ENCODE measurements around the gene CD200R1L.
"Not testable (repeated sequence)": the region's sequence is repeated elsewhere in the genome, so short reads cannot be mapped to it uniquely, and the experiment has no call there.

Gene CD200R1L

GRCh38 chr3:112860898-112861297, 14.2 kb upstream of the CD200R1L start:
- no peak overlapping the region for H3K23ac ChIP-seq (ENCODE audit: low read length)
- peak; percentile 4 for DNase-seq
- H3K79me2 ChIP-seq (ENCODE audit: control insufficient read depth, insufficient read depth, low read length) = no peaks in the 10 kb centered on the region
- no peak overlapping the region for H3K4me3 ChIP-seq (ENCODE audit: low read length)
- no peak overlapping the region for H3K4ac ChIP-seq (ENCODE audit: low read depth, low read length)
- H3K36me3 ChIP-seq (ENCODE audit: control insufficient read depth, insufficient read depth, low read length) = no peaks in the 10 kb centered on the region
- no peak overlapping the region for H3K56ac ChIP-seq (ENCODE audit: low read length)
- H2BK120ac ChIP-seq (ENCODE audit: low read depth, low read length) = no peak overlapping the region
- no peak overlapping the region for H3K18ac ChIP-seq (ENCODE audit: low read length)
- no peaks in the 10 kb centered on the region for H3K4me1 ChIP-seq (ENCODE audit: control insufficient read depth, low read depth, low read length)
- H3K4me2 ChIP-seq (ENCODE audit: low read length) = no peak overlapping the region
- no peak overlapping the region for H4K5ac ChIP-seq (ENCODE audit: low read length)
- no peak overlapping the region for H2BK15ac ChIP-seq (replicated peaks; ENCODE audit: low read depth)
- no peak overlapping the region for H3K27ac ChIP-seq (ENCODE audit: low read depth, low read length)
- no peak overlapping the region for H3K9ac ChIP-seq (ENCODE audit: low read length)
- no peaks in the 10 kb centered on the region for H3K27me3 ChIP-seq (ENCODE audit: insufficient read depth, low read length, poor library complexity)
- H2AK5ac ChIP-seq (ENCODE audit: low read length) = no peak overlapping the region
- no peak overlapping the region for H2BK5ac ChIP-seq (ENCODE audit: low read length)
- H3K79me1 ChIP-seq (ENCODE audit: low read length) = no peaks in the 10 kb centered on the region
- H4K8ac ChIP-seq (ENCODE audit: low read depth, low read length) = no peak overlapping the region

- Histone ChIP-seq H3K79me1 (ENCODE audit: low read length) (no peaks in the 10 kb centered on the region), H3K36me3 (ENCODE audit: control insufficient read depth, insufficient read depth, low read length) (no peaks in the 10 kb centered on the region), H3K27me3 (ENCODE audit: insufficient read depth, low read length, poor library complexity) (no peaks in the 10 kb centered on the region), H2BK120ac (ENCODE audit: low read depth, low read length) (no peak overlapping the region), H4K5ac (ENCODE audit: low read length) (no peak overlapping the region), H3K4me2 (ENCODE audit: low read length) (no peak overlapping the region), H3K23ac (ENCODE audit: low read length) (no peak overlapping the region), H2AK5ac (ENCODE audit: low read length) (no peak overlapping the region), H3K4me1 (ENCODE audit: control insufficient read depth, low read depth, low read length) (no peaks in the 10 kb centered on the region), H2BK15ac (replicated peaks; ENCODE audit: low read depth) (no peak overlapping the region), H3K4ac (ENCODE audit: low read depth, low read length) (no peak overlapping the region), H3K9ac (ENCODE audit: low read length) (no peak overlapping the region), H3K56ac (ENCODE audit: low read length) (no peak overlapping the region), H3K27ac (ENCODE audit: low read depth, low read length) (no peak overlapping the region), H2BK5ac (ENCODE audit: low read length) (no peak overlapping the region), H3K4me3 (ENCODE audit: low read length) (no peak overlapping the region), H3K18ac (ENCODE audit: low read length) (no peak overlapping the region), H4K8ac (ENCODE audit: low read depth, low read length) (no peak overlapping the region), H3K79me2 (ENCODE audit: control insufficient read depth, insufficient read depth, low read length) (no peaks in the 10 kb centered on the region)
- no peak for DNase-seq
- WGBS (ENCODE audit: extremely low coverage, insufficient coverage, low lambda C conversion rate) = no CpG with 5 or more reads among the region's 2 CpGs
Observed at GRCh38 chr3:112858410-112859069, 11.9 kb upstream of the CD200R1L start.

- no peak overlapping the region for H3K4ac ChIP-seq (ENCODE audit: low read depth, low read length)
- H3K27ac ChIP-seq (ENCODE audit: low read depth, low read length) = no peak overlapping the region
- H3K4me3 ChIP-seq (ENCODE audit: low read length) = no peak overlapping the region
- no peak overlapping the region for H3K18ac ChIP-seq (ENCODE audit: low read length)
- no peak overlapping the region for H3K4me2 ChIP-seq (ENCODE audit: low read length)
- no peaks in the 10 kb centered on the region for H3K27me3 ChIP-seq (ENCODE audit: insufficient read depth, low read length, poor library complexity)
- no peaks in the 10 kb centered on the region for H3K4me1 ChIP-seq (ENCODE audit: control insufficient read depth, low read depth, low read length)
- H3K36me3 ChIP-seq (ENCODE audit: control insufficient read depth, insufficient read depth, low read length) = no peaks in the 10 kb centered on the region
- no peak overlapping the region for H2AK5ac ChIP-seq (ENCODE audit: low read length)
- H3K23ac ChIP-seq (ENCODE audit: low read length) = no peak overlapping the region
- no peak for DNase-seq
- no peak overlapping the region for H2BK120ac ChIP-seq (ENCODE audit: low read depth, low read length)
- no peak overlapping the region for H3K9ac ChIP-seq (ENCODE audit: low read length)
- H4K8ac ChIP-seq (ENCODE audit: low read depth, low read length) = no peak overlapping the region
- no peak overlapping the region for H4K5ac ChIP-seq (ENCODE audit: low read length)
- H3K79me2 ChIP-seq (ENCODE audit: control insufficient read depth, insufficient read depth, low read length) = no peaks in the 10 kb centered on the region
- no peak overlapping the region for H2BK15ac ChIP-seq (replicated peaks; ENCODE audit: low read depth)
- H3K79me1 ChIP-seq (ENCODE audit: low read length) = no peaks in the 10 kb centered on the region
- H2BK5ac ChIP-seq (ENCODE audit: low read length) = no peak overlapping the region
- H3K56ac ChIP-seq (ENCODE audit: low read length) = no peak overlapping the region
Observed at GRCh38 chr3:112857526-112857925, 10.9 kb upstream of the CD200R1L start.

GRCh38 chr3:112856537-112856936, 9.9 kb upstream of the CD200R1L start:
- no peak overlapping the region for H3K23ac ChIP-seq (ENCODE audit: low read length)
- H3K79me2 ChIP-seq (ENCODE audit: control insufficient read depth, insufficient read depth, low read length) = no peaks in the 10 kb centered on the region
- no peak overlapping the region for H3K18ac ChIP-seq (ENCODE audit: low read length)
- H3K4me3 ChIP-seq (ENCODE audit: low read length) = no peak overlapping the region
- no peak overlapping the region for H2BK5ac ChIP-seq (ENCODE audit: low read length)
- H3K4ac ChIP-seq (ENCODE audit: low read depth, low read length) = no peak overlapping the region
- H3K36me3 ChIP-seq (ENCODE audit: control insufficient read depth, insufficient read depth, low read length) = no peaks in the 10 kb centered on the region
- H2AK5ac ChIP-seq (ENCODE audit: low read length) = no peak overlapping the region
- no peak overlapping the region for H2BK120ac ChIP-seq (ENCODE audit: low read depth, low read length)
- no peaks in the 10 kb centered on the region for H3K4me1 ChIP-seq (ENCODE audit: control insufficient read depth, low read depth, low read length)
- H3K9ac ChIP-seq (ENCODE audit: low read length) = no peak overlapping the region
- no peaks in the 10 kb centered on the region for H3K79me1 ChIP-seq (ENCODE audit: low read length)
- no peaks in the 10 kb centered on the region for H3K27me3 ChIP-seq (ENCODE audit: insufficient read depth, low read length, poor library complexity)
- no peak overlapping the region for H4K8ac ChIP-seq (ENCODE audit: low read depth, low read length)
- no peak overlapping the region for H2BK15ac ChIP-seq (replicated peaks; ENCODE audit: low read depth)
- H4K5ac ChIP-seq (ENCODE audit: low read length) = no peak overlapping the region
- H3K4me2 ChIP-seq (ENCODE audit: low read length) = no peak overlapping the region
- no peak overlapping the region for H3K56ac ChIP-seq (ENCODE audit: low read length)
- H3K27ac ChIP-seq (ENCODE audit: low read depth, low read length) = no peak overlapping the region
- no peak for DNase-seq

GRCh38 chr3:112855883-112856282, 9.2 kb upstream of the CD200R1L start:
- Histone ChIP-seq H2BK120ac (ENCODE audit: low read depth, low read length) (no peak overlapping the region), H4K5ac (ENCODE audit: low read length) (no peak overlapping the region), H2AK5ac (ENCODE audit: low read length) (no peak overlapping the region), H3K23ac (ENCODE audit: low read length) (no peak overlapping the region), H3K18ac (ENCODE audit: low read length) (no peak overlapping the region), H4K8ac (ENCODE audit: low read depth, low read length) (no peak overlapping the region), H3K4ac (ENCODE audit: low read depth, low read length) (no peak overlapping the region), H2BK5ac (ENCODE audit: low read length) (no peak overlapping the region), H3K36me3 (ENCODE audit: control insufficient read depth, insufficient read depth, low read length) (no peaks in the 10 kb centered on the region), H3K79me1 (ENCODE audit: low read length) (no peaks in the 10 kb centered on the region), H3K4me3 (ENCODE audit: low read length) (no peak overlapping the region), H3K27ac (ENCODE audit: low read depth, low read length) (no peak overlapping the region), H3K27me3 (ENCODE audit: insufficient read depth, low read length, poor library complexity) (no peaks in the 10 kb centered on the region), H3K4me1 (ENCODE audit: control insufficient read depth, low read depth, low read length) (no peaks in the 10 kb centered on the region), H3K4me2 (ENCODE audit: low read length) (no peak overlapping the region), H3K56ac (ENCODE audit: low read length) (no peak overlapping the region), H3K79me2 (ENCODE audit: control insufficient read depth, insufficient read depth, low read length) (no peaks in the 10 kb centered on the region), H2BK15ac (replicated peaks; ENCODE audit: low read depth) (no peak overlapping the region), H3K9ac (ENCODE audit: low read length) (no peak overlapping the region)
- no peak for DNase-seq

GRCh38 chr3:112855074-112855473, 8.4 kb upstream of the CD200R1L start:
- H3K4me1 ChIP-seq (ENCODE audit: control insufficient read depth, low read depth, low read length); H3K56ac ChIP-seq (ENCODE audit: low read length); H3K4me3 ChIP-seq (ENCODE audit: low read length); H3K23ac ChIP-seq (ENCODE audit: low read length); H3K4ac ChIP-seq (ENCODE audit: low read depth, low read length); H3K9ac ChIP-seq (ENCODE audit: low read length); H3K79me2 ChIP-seq (ENCODE audit: control insufficient read depth, insufficient read depth, low read length); H3K79me1 ChIP-seq (ENCODE audit: low read length); H4K8ac ChIP-seq (ENCODE audit: low read depth, low read length); H2BK5ac ChIP-seq (ENCODE audit: low read length); H2BK15ac ChIP-seq (replicated peaks; ENCODE audit: low read depth); H4K5ac ChIP-seq (ENCODE audit: low read length); H3K4me2 ChIP-seq (ENCODE audit: low read length); H3K36me3 ChIP-seq (ENCODE audit: control insufficient read depth, insufficient read depth, low read length); H2BK120ac ChIP-seq (ENCODE audit: low read depth, low read length); H2AK5ac ChIP-seq (ENCODE audit: low read length); DNase-seq; H3K27ac ChIP-seq (ENCODE audit: low read depth, low read length); H3K18ac ChIP-seq (ENCODE audit: low read length); H3K27me3 ChIP-seq (ENCODE audit: insufficient read depth, low read length, poor library complexity): not testable (repeated sequence)
- WGBS (ENCODE audit: extremely low coverage, insufficient coverage, low lambda C conversion rate) = no CpG with 5 or more reads among the region's 3 CpGs

All from mesendoderm (in vitro differentiated cells).